ENCODE results near the gene AUNIP.

- TF ChIP-seq CTCF (IDR thresholded peaks at IDR 0.05) (no peak), POLR2A (IDR thresholded peaks at IDR 0.05) (no peak)
These were observed 2.3 kb upstream of the AUNIP start for GRCh38 chr1:25861316-25862286.
